ENCODE data around the gene ILKAP.

ILKAP gene

DNA sequence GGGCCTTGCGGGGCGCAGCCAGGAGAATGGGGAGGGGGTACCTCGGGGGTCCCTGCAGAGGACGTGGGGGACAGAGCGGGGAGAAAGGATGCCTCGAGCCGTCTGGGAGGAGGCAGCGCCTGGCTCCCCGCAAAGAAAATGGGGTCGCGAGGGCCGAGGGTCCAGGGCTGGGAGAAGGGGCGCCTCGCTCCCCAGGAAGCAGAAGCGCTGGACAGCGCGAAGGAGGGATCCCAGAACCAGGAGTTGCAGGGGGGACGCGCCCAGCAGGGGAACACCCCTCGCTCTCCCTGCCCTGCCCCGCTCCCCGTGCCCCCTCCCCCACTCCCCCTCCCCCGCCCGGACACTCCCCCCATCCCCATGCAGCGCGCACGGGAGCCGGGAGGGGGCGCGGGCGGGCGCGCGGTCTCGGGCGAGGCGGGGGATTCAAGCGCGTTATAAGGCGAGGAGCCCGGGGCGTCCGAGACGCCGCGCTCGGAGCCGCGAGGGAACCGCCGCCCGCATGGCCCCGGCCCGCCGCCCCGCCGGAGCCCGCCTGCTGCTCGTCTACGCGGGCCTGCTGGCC is 44.9 kb downstream of the ILKAP start, which contains the start of gene ERFE:
Gene ERFE, plus strand, starts transcription at position 462 of the 562 bp plus-strand sequence. Its CDS starts 38 bp downstream, at position 500.
- intact Hi-C loops (cut with DNase I): no loop called here
- peak in 30 of 42 donors; percentile 27 to 79 (median 48) for DNase-seq

DNA sequence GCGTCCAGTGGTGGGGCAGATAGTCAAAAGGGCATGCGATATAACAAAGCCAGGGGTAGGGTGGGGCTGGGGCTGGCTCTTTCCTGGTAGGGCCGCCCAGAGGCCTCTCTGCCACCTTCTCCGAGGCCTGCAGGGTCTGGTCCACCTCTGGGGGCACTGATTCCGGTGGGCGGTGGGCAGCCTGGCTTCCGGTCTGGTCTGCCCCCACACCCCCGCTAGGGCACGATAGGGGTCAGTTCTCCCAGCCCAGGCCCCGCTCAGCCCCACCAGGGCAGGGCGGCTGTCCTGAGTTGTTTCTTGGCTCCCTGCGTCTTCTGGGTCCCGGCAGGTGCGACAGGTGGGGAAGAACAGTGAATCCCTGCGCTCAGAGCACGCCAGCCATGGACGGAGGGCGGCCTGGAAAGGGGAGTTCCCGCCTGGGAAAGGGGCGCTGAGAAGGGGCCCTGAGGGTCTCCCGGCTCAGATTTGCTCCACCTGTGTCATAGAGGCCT is 45.4 kb downstream of the ILKAP start:
- intact Hi-C loops (cut with DNase I): no loop called here
- DNase-seq: no peak

DNA sequence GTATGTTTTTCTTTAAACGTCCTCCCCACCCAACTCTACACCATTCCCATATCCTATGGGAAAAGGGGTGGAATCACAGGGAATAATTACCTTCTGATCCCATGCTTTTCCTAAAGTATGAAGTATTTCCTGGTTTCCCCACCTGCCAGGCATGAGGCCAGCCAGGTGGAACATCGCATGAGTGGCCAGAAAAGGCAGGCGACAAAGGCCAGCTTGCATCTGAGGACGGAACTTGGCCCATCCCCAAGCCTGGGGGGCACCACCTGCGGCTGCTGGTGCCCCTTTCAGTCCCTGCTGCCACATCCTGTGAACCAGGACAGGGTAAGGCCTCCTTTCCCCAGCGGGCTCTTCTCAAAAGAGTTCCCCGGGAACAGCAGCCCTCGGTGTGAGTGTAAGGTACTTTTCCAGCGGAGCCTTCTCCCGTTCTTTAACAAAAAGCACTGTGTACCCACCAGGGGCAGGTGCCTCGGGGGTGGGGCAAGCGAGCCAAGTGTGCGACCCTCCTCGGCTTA is 45.9 kb downstream of the ILKAP start:
- DNase-seq: no peak
- intact Hi-C loops (cut with DNase I): no loop called here

DNA sequence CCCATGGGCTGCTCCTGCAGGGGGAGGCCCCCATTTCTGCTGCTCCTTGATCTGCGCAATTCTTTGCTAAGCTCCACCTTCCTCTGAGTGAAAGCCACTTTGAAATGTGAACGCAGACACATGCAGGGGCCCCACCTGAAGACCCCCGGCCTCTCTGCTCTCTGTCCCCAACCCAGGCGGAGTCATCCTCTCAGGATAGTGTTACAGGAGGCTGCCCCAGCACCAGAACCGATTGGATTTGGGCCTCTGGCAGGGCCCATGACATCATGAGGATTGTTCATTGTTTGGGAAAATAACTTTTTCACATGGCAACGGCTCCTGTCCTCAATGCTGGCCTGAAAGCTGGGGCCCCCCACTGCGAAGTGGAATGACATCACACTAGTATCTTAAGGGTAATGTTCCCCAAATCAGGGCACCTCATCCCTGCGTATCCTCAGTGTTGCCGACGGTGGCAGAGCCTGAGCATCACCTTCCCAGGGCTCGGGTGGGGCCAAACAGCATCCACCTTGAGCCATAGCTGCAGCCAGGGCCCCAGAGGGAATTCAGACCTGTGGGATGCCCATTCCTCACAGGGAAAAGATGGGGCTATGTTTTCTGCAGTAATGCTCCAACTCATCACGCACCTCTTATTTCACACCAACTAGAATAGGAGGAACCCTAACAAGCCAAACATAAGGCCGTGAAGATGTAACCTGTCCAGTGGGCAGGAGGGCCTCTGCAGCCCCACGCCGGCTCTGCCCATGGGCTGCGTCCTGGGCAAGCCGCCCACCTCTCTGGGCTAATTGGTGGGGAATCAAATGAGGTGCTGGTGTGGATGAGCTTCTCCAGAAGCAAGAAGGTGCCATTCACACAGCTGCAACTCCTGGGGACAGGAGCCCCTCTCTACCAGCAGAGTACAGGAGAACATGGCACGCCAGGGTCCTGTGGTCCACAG is 47.5 kb downstream of the ILKAP start:
- DNase-seq: no peak

DNA sequence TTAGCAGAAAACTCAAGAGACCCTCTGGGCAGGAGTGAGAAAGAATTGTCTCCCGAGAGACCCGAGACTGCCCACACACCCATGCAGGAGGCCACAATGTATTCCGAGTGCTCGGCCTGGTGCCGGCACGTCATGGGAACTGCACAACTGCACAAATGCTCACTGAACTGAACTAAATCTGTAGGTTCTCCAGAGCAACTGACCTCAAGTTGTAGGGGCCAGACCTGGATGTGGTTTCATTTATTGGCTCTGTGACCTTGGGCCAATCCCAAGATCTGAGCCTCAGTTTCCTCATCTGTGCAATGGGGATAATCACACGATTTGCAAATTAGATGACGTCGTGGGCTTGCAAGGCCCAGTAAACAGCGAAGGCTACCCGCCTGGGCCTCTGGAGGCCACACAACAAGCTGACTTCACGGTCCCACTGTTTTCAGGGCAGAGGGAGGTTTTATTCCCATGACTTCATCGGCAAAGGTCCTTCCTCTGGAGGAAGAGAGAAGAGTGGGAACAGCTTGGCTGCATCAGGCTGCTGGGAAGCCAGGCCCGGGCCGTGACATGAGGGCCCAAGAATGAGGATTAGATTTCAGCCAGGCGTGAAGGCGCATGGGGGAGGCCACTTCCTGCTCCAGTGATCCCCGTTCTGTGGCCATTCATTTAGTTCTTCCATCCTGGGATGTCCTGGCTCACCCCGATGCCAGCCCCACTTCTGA is 48.3 kb downstream of the ILKAP start:
- intact Hi-C loops (cut with DNase I): no loop called here

More for the DNA sequence above, 47.5 kb downstream of the ILKAP start:
- intact Hi-C loops (cut with DNase I): no loop called here

DNA sequence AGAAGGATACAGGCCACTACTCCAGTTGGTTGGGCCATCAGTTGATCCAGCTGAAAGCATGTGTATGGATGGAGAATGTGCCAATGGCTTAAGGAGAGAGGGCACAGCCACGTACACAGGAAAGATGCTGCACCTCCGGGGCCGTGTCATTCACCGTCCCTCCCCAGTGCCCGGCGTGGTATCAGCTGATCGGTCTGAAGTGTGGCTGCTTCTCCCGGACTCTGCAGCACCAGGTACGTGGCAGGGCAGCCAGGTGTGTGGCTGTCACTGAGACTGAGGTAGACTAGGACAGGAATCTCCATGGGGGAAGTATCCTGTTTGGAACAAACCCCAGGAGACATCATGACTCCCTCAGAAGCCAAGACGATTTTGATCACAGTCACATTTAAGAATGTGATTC is 48.9 kb downstream of the ILKAP start:
- no peak for DNase-seq

More for the DNA sequence above, 48.3 kb downstream of the ILKAP start:
- no peak for DNase-seq

DNA sequence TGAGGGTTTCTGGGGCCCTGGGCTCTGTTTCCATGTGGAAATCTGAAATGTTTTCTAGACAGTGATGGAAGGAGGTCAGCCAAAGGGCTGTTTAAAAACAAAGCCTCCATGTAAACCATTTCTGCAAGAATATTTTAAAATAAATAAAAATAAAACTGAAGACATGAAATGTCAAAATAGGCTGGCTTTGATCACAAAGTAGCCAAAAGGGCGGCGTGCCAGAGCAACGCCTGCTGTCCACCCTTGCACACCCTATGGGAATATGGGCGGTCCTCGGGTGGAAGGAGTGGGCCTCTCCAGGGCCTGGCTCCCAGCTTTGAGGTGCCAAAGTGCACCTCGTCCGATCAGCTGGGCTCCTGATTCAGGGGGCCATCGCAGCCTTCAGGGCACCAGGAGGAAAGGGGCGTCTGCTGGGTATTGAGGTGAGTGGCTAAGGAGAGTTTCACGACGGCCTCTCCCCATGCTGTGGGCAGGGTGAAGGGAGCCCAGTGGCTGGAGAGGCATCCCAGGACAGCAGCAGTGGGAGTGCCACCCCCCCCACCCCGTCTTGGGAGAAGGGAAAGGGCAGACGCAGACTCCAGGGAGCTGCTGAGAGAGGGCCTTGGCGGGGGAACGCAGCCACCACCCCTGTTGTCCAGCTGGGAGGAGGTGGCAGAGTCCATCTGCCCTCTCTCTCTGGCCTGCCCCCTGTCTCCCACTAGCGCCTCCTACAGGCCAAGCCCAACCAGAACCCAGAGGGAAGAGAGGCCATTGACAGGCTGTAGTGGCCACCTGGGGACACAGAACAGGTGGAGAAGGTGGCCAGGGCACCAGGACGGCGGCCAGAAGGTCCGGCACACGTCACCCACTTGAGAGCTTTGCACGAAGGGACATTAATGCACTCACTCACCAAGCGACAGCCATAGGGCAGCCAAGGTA is 50.5 kb downstream of the ILKAP start:
- DNase-seq: no peak
- intact Hi-C loops (cut with DNase I): no loop called here

More for the DNA sequence above, 48.9 kb downstream of the ILKAP start:
- intact Hi-C loops (cut with DNase I): no loop called here

DNA sequence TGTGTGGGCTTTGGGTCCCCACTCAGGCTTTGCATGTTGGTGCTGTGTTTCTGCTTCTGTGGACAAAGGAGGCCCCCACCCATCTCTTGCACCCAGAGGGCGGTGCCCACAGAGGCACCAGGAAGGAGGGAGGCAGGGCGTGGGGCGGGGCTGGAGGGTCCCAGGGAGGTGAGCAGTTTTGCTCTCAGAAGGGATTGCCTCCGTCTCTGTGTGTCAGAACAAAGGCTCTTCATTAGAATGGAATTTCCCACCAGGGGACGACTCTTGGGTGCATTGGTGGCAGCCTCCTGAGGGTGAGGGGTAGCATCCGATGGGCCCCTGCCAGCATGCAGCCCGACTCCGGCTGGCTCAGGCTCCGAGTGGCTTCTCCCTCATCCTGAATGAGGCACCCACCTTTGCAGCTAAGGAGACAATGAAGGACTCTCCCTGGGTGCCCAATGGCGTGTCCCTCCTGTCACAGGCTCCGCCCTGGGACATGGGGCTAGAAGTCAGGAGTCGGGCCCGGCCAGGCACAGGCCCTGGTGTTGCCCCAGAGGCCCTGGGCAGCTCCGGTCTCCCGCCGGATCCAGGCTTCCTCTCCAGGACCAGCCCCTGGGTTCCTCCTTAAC is 51.8 kb downstream of the ILKAP start:
- no peak for DNase-seq
- intact Hi-C loops (cut with DNase I): no loop called here

DNA sequence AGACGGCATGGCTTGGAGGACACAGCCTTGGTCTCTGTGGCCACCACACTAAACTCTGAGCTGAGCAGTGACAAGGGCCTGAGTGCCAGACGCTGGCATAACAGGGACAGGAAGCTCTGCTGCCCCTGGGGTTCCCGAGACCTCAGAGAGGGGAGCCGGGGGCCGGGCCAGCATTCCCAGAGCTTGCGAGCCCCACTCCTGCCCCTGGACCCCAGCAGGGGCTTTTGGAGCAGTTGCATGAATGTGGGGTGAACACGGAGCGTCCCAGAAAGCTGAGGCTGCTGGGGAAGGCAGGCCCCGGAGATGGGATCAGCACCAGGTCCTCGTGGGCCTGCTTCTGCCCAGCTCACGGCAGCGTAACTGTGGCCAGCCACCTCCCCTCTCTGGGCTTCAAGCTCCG is 52.3 kb downstream of the ILKAP start:
- DNase-seq: no peak
- intact Hi-C loops (cut with DNase I): no loop called here

DNA sequence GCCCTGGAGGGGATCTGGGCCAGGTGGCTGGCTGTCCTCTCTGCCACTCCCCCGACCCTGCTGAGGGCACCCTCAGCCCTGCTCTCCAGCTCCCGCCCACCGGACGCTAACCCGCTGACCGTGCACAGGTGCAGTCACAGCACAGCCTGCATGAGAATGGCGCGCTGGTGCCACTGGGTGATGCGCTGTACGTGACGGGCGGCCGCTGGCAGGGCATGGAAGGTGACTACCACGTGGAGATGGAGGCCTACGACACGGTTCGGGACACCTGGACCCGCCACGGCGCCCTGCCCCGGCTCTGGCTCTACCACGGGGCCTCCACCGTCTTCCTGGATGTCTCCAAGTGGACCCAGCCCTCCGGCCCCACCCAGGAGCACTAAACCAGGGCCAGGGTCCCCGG is 52.8 kb downstream of the ILKAP start:
- intact Hi-C loops (cut with DNase I): no loop called here
- no peak for DNase-seq

DNA sequence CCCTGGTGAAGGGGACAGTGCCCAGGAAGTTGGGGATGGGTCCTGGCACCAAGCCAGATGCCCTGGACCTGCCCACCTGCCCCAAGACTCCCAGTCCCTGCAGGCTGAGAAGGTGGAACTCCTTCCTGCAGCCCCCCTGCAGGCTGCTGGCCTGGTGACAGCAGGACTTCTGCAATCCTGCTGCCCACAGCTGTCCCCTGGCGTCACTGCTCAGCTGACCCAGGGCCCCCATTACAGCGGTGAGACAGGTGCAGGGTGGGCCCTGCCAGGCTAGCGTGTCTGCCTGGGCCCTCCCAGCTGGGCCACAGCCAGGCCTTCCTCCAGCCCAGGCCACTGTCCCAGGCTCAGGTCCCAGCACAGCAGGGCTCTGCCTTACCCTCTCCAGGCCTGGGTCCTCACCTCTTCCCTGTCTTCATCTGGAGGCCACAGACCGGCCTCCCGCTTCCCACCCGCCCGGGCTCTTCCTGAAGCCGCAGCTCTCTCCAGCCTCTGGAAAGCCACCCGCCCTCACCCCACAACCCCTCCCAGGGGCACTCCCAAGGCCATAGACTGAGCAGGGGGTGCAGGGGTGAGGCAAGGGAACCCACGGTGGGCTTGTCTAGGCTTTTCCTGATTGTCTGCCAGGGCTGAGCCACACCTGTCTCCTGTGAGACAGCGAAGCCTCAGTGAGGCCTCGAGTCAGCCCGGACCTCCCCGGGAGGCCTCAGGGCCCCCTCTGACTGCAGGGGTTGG is 53.5 kb downstream of the ILKAP start:
- intact Hi-C loops (cut with DNase I): no loop called here
- no peak for DNase-seq

DNA sequence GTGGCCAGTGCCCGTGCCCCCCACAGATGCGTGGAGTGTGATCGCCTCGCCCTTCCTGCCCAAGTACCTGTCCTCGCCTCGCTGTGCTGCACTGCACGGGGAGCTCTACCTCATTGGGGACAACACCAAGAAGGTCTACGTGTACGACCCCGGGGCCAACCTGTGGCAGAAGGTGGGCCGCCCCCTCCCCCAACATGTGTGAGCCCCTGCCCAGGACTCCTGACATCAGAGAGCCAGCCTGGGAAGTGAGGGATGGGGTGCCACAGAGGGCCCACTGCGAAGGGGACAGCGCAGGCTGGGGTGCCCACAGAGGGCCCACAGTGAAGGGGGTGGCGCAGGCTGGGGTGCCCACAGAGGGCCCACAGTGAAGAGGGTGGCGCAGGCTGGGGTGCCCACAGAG is 54.5 kb downstream of the ILKAP start:
- no peak for DNase-seq
- intact Hi-C loops (cut with DNase I): no loop called here

DNA sequence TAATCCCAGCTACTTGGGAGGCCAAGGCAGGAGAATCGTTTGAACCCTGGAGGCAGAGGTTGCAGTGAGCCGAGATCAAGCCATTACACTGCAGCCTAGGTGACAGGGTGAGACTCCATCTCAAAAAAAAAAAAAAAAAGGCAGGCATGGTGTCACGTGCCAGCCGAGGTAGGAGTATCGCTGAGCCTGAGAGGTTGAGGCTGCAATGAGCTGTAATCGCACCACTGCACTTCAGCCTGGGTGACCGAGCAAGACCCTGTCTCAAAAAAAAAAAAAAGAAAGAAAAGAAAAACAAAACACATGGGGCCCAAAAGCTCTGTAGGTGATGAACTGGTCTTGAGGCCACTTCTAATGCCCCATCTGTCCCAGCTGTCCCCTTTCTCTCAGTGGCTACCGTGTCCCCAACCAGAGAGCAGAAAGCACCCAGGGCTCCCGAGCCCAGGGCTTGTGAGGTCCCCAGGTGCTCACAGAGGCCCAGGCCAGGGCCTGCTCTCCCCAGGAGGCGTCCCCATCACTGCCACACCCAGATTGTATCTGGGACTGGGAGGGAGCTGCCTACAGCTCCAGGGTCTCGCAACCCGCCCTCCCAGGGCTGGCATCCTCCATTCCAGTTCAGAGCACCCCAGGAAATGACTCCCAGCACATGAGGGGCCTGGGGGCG is 56.5 kb downstream of the ILKAP start:
- DNase-seq: no peak
- intact Hi-C loops (cut with DNase I): no loop called here

DNA sequence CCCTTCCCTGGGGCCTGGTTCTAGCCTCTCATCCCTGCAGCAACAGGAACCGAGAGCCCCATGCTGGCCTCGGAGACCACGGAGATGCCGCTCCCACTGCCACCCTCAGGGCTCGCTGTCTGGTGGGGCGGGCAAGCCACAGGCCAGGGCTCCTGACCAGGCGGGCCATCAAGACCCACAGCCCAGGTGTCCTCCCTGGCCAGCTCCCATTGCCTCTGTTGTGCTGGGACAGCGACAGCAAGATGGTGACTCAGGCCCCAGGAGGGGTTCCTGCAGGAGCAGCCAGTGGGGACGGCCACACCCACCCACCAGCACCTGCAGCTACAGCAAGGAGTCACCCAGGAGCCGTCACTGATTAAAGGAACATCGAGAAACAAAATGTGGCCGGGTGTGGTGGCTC is 57.6 kb downstream of the ILKAP start:
- intact Hi-C loops (cut with DNase I): no loop called here
- no peak for DNase-seq

DNA sequence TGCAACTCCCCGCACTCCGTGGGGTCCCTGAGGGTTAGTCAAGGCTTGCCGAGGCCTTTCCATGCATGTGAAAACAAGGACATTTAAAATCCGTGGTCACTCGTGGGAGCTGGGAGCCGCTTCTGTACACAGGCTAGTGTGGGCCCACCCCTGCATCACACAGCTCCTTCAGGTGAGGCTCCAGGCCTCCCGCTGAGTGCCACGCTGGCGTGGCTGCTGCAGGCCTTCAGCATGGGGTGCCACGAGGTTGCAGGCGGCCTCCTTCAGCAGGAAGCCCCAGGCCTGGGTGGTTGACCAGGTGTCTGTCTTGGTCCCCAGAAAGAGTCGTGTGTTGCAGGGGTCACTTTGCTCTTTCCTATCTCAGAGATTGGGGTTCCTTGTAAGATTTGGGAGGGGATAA is 58.4 kb downstream of the ILKAP start:
- no peak for DNase-seq
- intact Hi-C loops (cut with DNase I): no loop called here

DNA sequence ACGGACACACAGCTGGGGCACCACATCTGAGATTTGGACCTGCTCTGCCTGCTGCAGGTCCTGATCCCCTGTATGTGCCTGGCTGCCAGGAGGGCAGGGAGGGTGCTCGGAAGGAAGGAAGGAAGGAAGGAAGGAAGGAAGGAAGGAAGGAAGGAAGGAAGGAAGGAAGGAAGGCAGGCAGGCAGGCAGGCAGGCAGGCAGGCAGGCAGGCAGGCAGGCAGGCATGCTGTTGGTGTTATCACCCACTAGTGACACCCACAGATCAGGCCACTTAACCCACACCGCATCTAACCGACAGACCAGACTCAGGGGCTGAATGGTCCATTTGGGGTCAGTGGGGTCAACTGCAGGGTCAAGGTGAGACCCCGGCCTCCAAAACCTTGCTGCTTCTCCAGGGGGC is 59.2 kb downstream of the ILKAP start:
- intact Hi-C loops (cut with DNase I): no loop called here
- no peak for DNase-seq
